Calu3 (cell line): ENCODE results near the gene SPG7. TPM values are rescaled to one million over a fixed set of nuclear protein-coding genes. Genes with fewer than 3 reads are reported as not detected.

Experiments used
- BruUV-seq: library from RNA; stranded (reverse); fragments of 400-500 nt; replicated peaks from 2 replicates; lab custom pipeline; 2021; lab: Mats Ljungman, UMichigan
- CTCF ChIA-PET: fragments of 300-600 bp; sonication (Branson Sonifier 250); formaldehyde crosslinking; loops from one replicate; lab custom pipeline; 2022; ENCODE audit warnings: antibody characterized with exemption; lab: Charles Lee
- DNase-seq: peaks from one replicate; pipeline ENCODE4 v3.0.0; 2022
- H3K27ac Mint-ChIP-seq: one replicate; pipeline ENCODE4 v1.8.0; 2022; ENCODE audit warnings: mixed read lengths; ENCODE audit not compliant: unreplicated experiment
- H3K27me3 Mint-ChIP-seq: one replicate; pipeline ENCODE4 v1.8.0; 2022; ENCODE audit warnings: mixed read lengths; ENCODE audit not compliant: unreplicated experiment
- H3K36me3 Mint-ChIP-seq: one replicate; pipeline ENCODE4 v1.8.0; 2022; ENCODE audit warnings: mild to moderate bottlenecking, moderate library complexity, mixed read lengths; ENCODE audit not compliant: insufficient read depth, unreplicated experiment
- H3K4me1 Mint-ChIP-seq: one replicate; pipeline ENCODE4 v1.8.0; 2022; ENCODE audit warnings: mild to moderate bottlenecking, low read depth, mixed read lengths; ENCODE audit not compliant: unreplicated experiment
- H3K4me3 Mint-ChIP-seq: one replicate; pipeline ENCODE4 v1.8.0; 2022; ENCODE audit warnings: mild to moderate bottlenecking, low read depth, moderate library complexity, mixed read lengths; ENCODE audit not compliant: unreplicated experiment
- H3K9me3 Mint-ChIP-seq: one replicate; pipeline ENCODE4 v1.8.0; 2022; ENCODE audit warnings: low read depth, mixed read lengths; ENCODE audit not compliant: unreplicated experiment
- CTCF ChIP-seq: fragments of 200-600 bp; IDR thresholded peaks from one replicate; pipeline ENCODE4 v1.8.0; 2022; ENCODE audit warnings: antibody characterized with exemption; ENCODE audit not compliant: unreplicated experiment
- intact Hi-C: fragments of 100-400 bp; cut with micrococcal nuclease; formaldehyde crosslinking; loops from one replicate; pipeline ENCODE4 v1.10.0; 2022; ENCODE audit not compliant: unreplicated experiment
- total RNA-seq: library from RNA; stranded (reverse); gene quantifications from 2 replicates; pipeline ENCODE4 v1.2.3, GENCODE V29; 2022

Gene SPG7
- total RNA-seq, 1 experiment from 2014 or later = 174 TPM

GRCh38 chr16:89556750-89557689 is 48.8 kb downstream of the SPG7 start:
- intact Hi-C loops = no loop called here
- peak; percentile 91 for DNase-seq
- Mint-ChIP-seq H3K27me3 (no peaks in the 10 kb centered on the region), H3K4me3 (no peak overlapping the region), H3K9me3 (no peaks in the 10 kb centered on the region), H3K36me3 (peaks cover 89% of the 10 kb centered on the region), H3K27ac (no peak overlapping the region), H3K4me1 (peaks cover 11% of the 10 kb centered on the region)
- CTCF ChIA-PET = interaction anchor here (0.5 kb wide), 1 partner anchor 25 kb away, joined by 3 read pairs; no protein-coding TSS in a partner anchor
- no TSS peak for BruUV-seq
- TF ChIP-seq CTCF = peak; percentile 89

- Mint-ChIP-seq H3K27me3 (no peaks in the 10 kb centered on the region), H3K36me3 (peaks cover 89% of the 10 kb centered on the region), H3K27ac (no peak overlapping the region), H3K4me1 (peaks cover 20% of the 10 kb centered on the region), H3K4me3 (no peak overlapping the region), H3K9me3 (no peaks in the 10 kb centered on the region)
- CTCF ChIA-PET = no interaction called here
- no peak for DNase-seq
- intact Hi-C loops = no loop called here
- TF ChIP-seq CTCF = no peak
- no TSS peak for BruUV-seq
Observed at GRCh38 chr16:89557690-89558490, 49.7 kb downstream of the SPG7 start.

GRCh38 chr16:89560378-89561141 is 52.4 kb downstream of the SPG7 start, which contains the start of gene RPL13:
Gene RPL13, plus strand, starts transcription at chr16:89560682. Its CDS starts 278 bp downstream, at chr16:89560960.
- H3K4me3 Mint-ChIP-seq = peak within 1 kb of the TSS; percentile 96
- no peak for TF ChIP-seq CTCF
- H3K9me3 Mint-ChIP-seq = no peaks in the 10 kb centered on the region
- H3K36me3 Mint-ChIP-seq = peaks cover 95% of the 10 kb centered on the region
- peak within 1 kb of the TSS; percentile 99 for H3K27ac Mint-ChIP-seq
- DNase-seq = peak; percentile 96
- CTCF ChIA-PET = no interaction called here
- H3K4me1 Mint-ChIP-seq = peaks cover 39% of the 10 kb centered on the region
- intact Hi-C loops = loop anchor here (5.0 kb wide), 1 partner anchor 228 kb away; no protein-coding TSS in a partner anchor
- BruUV-seq = no TSS peak
- H3K27me3 Mint-ChIP-seq = no peaks in the 10 kb centered on the region
